Peyer's patch (tissue), 4 donors: ENCODE measurements around the gene TMEM45B. TPM values are rescaled to one million over a fixed set of nuclear protein-coding genes. Genes with fewer than 3 reads are reported as not detected.
"Not testable (repeated sequence)": the region's sequence is repeated elsewhere in the genome, so short reads cannot be mapped to it uniquely, and the experiment has no call there.

Source experiments
- DNase-seq, 3 donors: peaks; one replicate each; pipeline ENCODE4 v3.0.0-alpha.2; 2017 to 2019
- H3K27ac ChIP-seq, 4 donors: fragments of 200-600 bp; sonication (generic); one replicate each; pipeline ENCODE4 v1.5.1; 2016 to 2019
- H3K27me3 ChIP-seq, 2 donors: fragments of 200-600 bp; sonication (generic); one replicate each; pipeline ENCODE4 v1.5.1; 2019
- H3K36me3 ChIP-seq, 3 donors: fragments of 200-600 bp; sonication (generic); one replicate each; pipeline ENCODE4 v1.5.1; 2016 to 2019
- H3K4me1 ChIP-seq, 4 donors: fragments of 200-600 bp; sonication (generic); one replicate each; pipeline ENCODE4 v1.5.1; 2016 to 2019
- H3K4me3 ChIP-seq, 4 donors: fragments of 200-600 bp; sonication (generic); 1 replicate in 3 of 4; 2 replicates in 1 of 4; pipeline ENCODE4 v1.5.1; 2016 to 2019; ENCODE audit warnings: mild to moderate bottlenecking in 1 of 4
- H3K9me3 ChIP-seq, 4 donors: fragments of 200-600 bp; sonication (generic); one replicate each; pipeline ENCODE4 v1.5.1; 2016 to 2019; ENCODE audit warnings: mild to moderate bottlenecking in 1 of 4
- CTCF ChIP-seq, 6 experiments: fragments of 450-650 bp in 4 of 6; fragments of 200-600 bp in 2 of 6; sonication (generic) in 1 of 6; IDR thresholded peaks; one replicate each; pipeline ENCODE4 v1.5.1; 2017 to 2019; ENCODE audit warnings: antibody characterized with exemption in 6 of 6, mild to moderate bottlenecking in 3 of 6, moderate library complexity in 1 of 6
- POLR2A ChIP-seq, 2 donors: fragments of 450-650 bp; IDR thresholded peaks; one replicate each; pipeline ENCODE4 v1.5.1; 2017; ENCODE audit warnings: antibody characterized with exemption in 2 of 2, mild to moderate bottlenecking in 2 of 2, moderate library complexity in 2 of 2
- total RNA-seq, 4 donors: library from RNA; depleted of rRNA; stranded (reverse); fragments of >200 nt; gene quantifications; one replicate each; pipeline ENCODE4 v1.1.0, GENCODE V29; 2016

The TMEM45B gene
- total RNA-seq, 4 donors from 2014 or later, result 1.7 to 318 (median 244) TPM

DNA sequence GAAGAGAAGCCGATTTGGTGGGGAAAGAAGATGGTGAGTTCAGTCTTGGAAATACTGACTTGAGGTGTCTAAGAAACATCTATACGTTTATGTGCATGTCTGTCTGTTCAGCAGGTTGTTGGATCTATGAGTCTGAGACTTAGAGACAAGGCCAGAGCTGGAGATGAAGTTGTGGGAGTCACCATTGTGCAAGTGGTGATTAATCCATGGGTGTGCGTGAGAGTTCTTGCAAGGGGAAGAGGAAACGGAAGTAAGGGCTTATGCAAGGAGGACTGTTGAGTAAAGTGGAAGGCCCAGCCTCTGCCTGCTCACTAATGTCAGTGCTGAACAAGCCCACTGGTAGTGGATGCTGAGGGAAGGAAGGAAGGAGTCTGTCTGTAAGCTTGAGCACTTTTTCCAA lies 9.7 kb downstream of the TMEM45B start:
- no peak overlapping the region for H3K27ac ChIP-seq
- no peaks in the 10 kb centered on the region for H3K27me3 ChIP-seq
- H3K4me1 ChIP-seq, result no peaks in the 10 kb centered on the region
- TF ChIP-seq POLR2A (IDR thresholded peaks at IDR 0.05) (no peak), CTCF (IDR thresholded peaks at IDR 0.05) (no peak)
- no peak overlapping the region for H3K4me3 ChIP-seq
- DNase-seq, result no peak
- no peaks in the 10 kb centered on the region for H3K36me3 ChIP-seq
- no peaks in the 10 kb centered on the region for H3K9me3 ChIP-seq

GRCh38 chr11:129828301-129828836 lies 12.7 kb downstream of the TMEM45B start:
- DNase-seq, result no peak
- Histone ChIP-seq H3K27ac (peak overlapping the region in 1 of 4 donors; percentile 41), H3K27me3 (no peaks in the 10 kb centered on the region), H3K9me3 (no peaks in the 10 kb centered on the region), H3K4me1 (no peaks in the 10 kb centered on the region), H3K36me3 (no peaks in the 10 kb centered on the region), H3K4me3 (no peak overlapping the region)
- TF ChIP-seq CTCF (IDR thresholded peaks at IDR 0.05), result no peak
- peak in 1 of 2 donors; percentile 19 for TF ChIP-seq POLR2A (IDR thresholded peaks at IDR 0.05)

- DNase-seq, H3K4me1 ChIP-seq, H3K4me3 ChIP-seq, H3K36me3 ChIP-seq, H3K27me3 ChIP-seq, H3K9me3 ChIP-seq: not testable (repeated sequence)
- H3K27ac ChIP-seq, result peak overlapping the region in 1 of 4 donors; percentile 41
These were observed 13.8 kb downstream of the TMEM45B start for GRCh38 chr11:129829497-129829896.

GRCh38 chr11:129831227-129831626 lies 15.6 kb downstream of the TMEM45B start:
- H3K4me1 ChIP-seq, DNase-seq, H3K27me3 ChIP-seq, H3K4me3 ChIP-seq, H3K36me3 ChIP-seq, H3K9me3 ChIP-seq, H3K27ac ChIP-seq: not testable (repeated sequence)

- not testable (repeated sequence) for H3K4me3 ChIP-seq, H3K27me3 ChIP-seq, H3K4me1 ChIP-seq, H3K9me3 ChIP-seq, H3K27ac ChIP-seq, DNase-seq, H3K36me3 ChIP-seq
These were observed 17.6 kb downstream of the TMEM45B start for GRCh38 chr11:129833260-129833659.

DNA sequence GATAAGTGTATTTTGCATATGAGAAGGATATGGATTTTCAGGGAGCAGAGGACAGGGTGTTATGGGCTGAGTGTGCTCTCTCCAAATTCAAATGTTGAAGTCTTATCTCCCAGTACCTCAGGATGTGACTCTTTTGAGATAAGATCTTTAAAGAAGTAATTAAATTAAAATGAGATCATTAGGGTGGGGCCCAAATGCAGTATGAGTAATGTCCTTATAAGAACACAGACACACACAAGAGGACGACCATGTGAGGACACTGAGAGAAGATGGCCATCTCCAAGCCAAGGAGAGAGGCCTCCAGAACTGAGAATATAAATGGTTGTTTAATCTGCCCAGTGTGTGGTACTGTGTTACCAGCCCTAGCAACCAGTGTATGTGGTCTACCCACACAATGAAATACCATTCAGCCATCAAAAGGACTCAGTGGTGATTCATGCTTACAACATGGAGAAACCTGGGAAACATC lies 20.8 kb downstream of the TMEM45B start:
- H3K36me3 ChIP-seq, DNase-seq, H3K27me3 ChIP-seq, H3K4me1 ChIP-seq, H3K4me3 ChIP-seq, H3K9me3 ChIP-seq: not testable (repeated sequence)
- H3K27ac ChIP-seq, result peak overlapping the region in 1 of 4 donors; percentile 71

DNA sequence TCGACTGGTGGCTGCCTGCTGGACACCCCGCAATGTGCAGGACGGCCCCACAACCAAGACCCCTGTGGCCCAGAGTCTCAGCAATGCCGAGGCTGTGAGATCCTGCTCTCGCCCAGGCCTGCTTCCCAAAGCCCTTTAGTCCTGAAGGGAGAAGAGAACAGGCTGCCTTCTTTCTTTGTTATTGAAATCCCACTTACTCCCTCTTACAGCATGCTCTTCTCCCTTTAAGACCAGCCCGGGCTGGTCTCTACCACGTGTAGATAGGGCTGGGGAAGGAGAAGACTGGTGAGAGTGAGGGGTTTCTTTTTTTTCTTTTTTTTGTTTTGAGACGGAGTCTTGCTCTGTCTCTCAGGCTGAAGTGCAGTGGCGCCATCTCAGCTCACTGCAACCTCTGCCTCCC lies 21.3 kb downstream of the TMEM45B start:
- H3K27me3 ChIP-seq, result no peaks in the 10 kb centered on the region
- TF ChIP-seq POLR2A (IDR thresholded peaks at IDR 0.05), result no peak
- no peak for TF ChIP-seq CTCF (IDR thresholded peaks at IDR 0.05)

GRCh38 chr11:129840236-129840635 lies 24.6 kb downstream of the TMEM45B start:
- H3K9me3 ChIP-seq, result no peaks in the 10 kb centered on the region
- no peaks in the 10 kb centered on the region for H3K27me3 ChIP-seq
- peak overlapping the region in 1 of 4 donors; percentile 43 for H3K27ac ChIP-seq
- H3K4me1 ChIP-seq, result peaks cover 0 to 5% (median 0%) of the 10 kb centered on the region in 4 donors
- no peak for DNase-seq
- TF ChIP-seq POLR2A (IDR thresholded peaks at IDR 0.05), result no peak
- TF ChIP-seq CTCF (IDR thresholded peaks at IDR 0.05), result no peak
- no peaks in the 10 kb centered on the region for H3K36me3 ChIP-seq
- H3K4me3 ChIP-seq, result no peak overlapping the region

More for the DNA sequence above, 21.3 kb downstream of the TMEM45B start:
- Histone ChIP-seq H3K27ac (peak overlapping the region in 1 of 4 donors; percentile 71), H3K4me1 (no peaks in the 10 kb centered on the region), H3K36me3 (no peaks in the 10 kb centered on the region), H3K9me3 (no peaks in the 10 kb centered on the region), H3K4me3 (no peak overlapping the region)
- DNase-seq, result no peak
